GM12801 (cell line): Measurements from ENCODE around the gene BCAM.

ENCODE experiments used
- CTCF ChIP-seq: IDR thresholded peaks from one replicate; pipeline ENCODE4 v1.5.1; 2011; ENCODE audit warnings: control low read depth; ENCODE audit not compliant: insufficient read length; ENCODE audit errors: extremely low read depth

Gene BCAM

GRCh38 chr19:44851427-44851826, 42.5 kb downstream of the BCAM start:
- no peak for TF ChIP-seq CTCF

GRCh38 chr19:44855606-44856005, 46.7 kb downstream of the BCAM start:
- no peak for TF ChIP-seq CTCF

GRCh38 chr19:44856421-44857083, 47.6 kb downstream of the BCAM start:
- TF ChIP-seq CTCF, result no peak

GRCh38 chr19:44857837-44858236, 48.9 kb downstream of the BCAM start:
- TF ChIP-seq CTCF, result no peak

- TF ChIP-seq CTCF, result no peak
Observed at GRCh38 chr19:44863990-44864389, 55.1 kb downstream of the BCAM start.

- TF ChIP-seq CTCF, result no peak
Observed at GRCh38 chr19:44865196-44865767, 56.4 kb downstream of the BCAM start.

- TF ChIP-seq CTCF, result no peak
Observed at GRCh38 chr19:44866664-44867063, 57.8 kb downstream of the BCAM start.
